AG08395 (cell line): ENCODE results near the gene TRIM44.
"Not testable (repeated sequence)": the region's sequence is repeated elsewhere in the genome, so short reads cannot be mapped to it uniquely, and the experiment has no call there.

ENCODE experiments used
- DNase-seq: peaks from one replicate; pipeline ENCODE4 v3.0.0; 2012; ENCODE audit warnings: mixed read lengths, low spot score

Gene TRIM44

GRCh38 chr11:35632301-35632700 lies 30.3 kb upstream of the TRIM44 start:
- peak; percentile 41 for DNase-seq

- DNase-seq = no peak
Observed at GRCh38 chr11:35633827-35634423, 28.6 kb upstream of the TRIM44 start.

DNA sequence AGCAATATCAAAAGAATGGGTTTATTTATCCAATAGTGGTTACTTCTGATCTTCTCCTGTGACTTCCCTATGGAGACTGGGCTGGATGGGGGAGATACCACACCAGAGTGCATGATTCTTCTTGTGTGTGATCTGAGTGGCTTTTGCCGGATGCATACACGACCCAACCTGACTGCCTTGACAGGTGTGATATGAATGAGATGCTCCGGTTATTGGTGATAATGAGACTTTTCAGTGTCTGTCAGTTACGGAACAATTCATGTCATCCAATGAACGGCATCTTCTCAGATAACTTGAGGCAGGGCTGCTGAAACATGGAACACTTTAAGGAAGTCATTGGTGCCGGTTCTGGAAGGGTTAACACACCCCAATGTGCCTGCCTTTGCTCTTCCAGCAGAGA lies 26.6 kb upstream of the TRIM44 start:
- no peak for DNase-seq

- no peak for DNase-seq
Observed at GRCh38 chr11:35639591-35640179, 22.9 kb upstream of the TRIM44 start.

GRCh38 chr11:35641171-35641897 lies 21.2 kb upstream of the TRIM44 start:
- no peak for DNase-seq

GRCh38 chr11:35641964-35642363 lies 20.6 kb upstream of the TRIM44 start:
- no peak for DNase-seq

- DNase-seq = no peak
Observed at GRCh38 chr11:35647421-35648093, 15.0 kb upstream of the TRIM44 start.

DNA sequence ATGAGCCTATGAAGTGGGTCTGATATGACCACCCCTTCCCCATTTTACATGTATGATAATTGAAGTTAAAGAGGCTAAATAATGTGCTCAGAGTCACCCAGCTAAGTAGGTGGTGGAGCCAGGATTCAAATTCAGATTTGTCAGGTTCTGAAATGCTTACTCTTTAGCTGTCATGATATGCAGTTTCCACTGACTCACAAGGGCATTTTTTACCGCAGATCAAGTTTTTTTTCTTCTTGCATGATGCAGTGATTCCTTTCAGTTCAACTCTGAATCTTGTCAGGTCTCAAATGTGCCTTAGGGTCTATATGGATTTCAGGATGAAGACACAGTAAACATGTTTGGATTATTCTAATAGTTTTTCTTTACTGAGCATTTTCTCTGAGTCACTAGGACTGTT lies 12.6 kb upstream of the TRIM44 start:
- DNase-seq = peak; percentile 22

GRCh38 chr11:35650467-35650866 lies 12.1 kb upstream of the TRIM44 start:
- DNase-seq = no peak

- no peak for DNase-seq
Observed at GRCh38 chr11:35651263-35651662, 11.3 kb upstream of the TRIM44 start.

- not testable (repeated sequence) for DNase-seq
Observed at GRCh38 chr11:35652786-35653185, 9.8 kb upstream of the TRIM44 start.

DNA sequence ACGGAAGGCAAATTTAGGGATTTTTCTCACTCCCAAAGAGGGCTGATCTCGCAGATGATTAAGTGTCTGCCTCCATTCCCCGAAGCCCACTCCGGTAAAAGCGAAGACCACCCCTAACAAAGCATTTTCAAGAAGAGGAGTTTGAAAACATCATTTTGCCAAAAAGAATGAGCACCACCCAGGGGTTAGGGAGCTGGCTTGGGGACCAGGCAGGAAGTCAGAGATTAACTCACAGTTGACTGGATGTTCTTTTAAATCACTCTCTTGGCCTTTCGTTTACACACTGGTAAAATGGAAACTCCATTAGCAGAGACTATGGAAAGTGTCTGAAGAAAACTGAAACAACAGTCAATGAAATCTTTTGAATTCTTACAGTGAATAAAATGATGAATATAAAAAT lies 7.9 kb upstream of the TRIM44 start:
- no peak for DNase-seq

DNA sequence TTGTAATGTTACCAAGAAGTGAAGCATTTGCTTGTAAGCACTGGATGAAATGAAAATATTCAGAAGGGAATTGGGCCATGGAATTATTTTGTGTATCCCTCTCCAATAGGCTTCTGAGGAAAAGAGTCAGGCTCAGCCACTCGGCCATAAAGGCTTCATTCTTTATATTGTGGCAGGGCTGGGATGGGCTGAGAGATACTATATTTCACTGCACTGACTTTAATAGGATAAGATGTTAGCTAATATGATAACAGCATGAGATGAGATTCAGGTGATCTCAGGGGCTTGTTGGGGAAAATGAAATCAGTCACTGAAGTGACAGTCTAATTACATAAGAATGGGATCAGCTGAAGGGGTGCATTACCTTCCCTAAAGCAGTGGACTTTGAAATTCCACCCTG lies 7.3 kb upstream of the TRIM44 start:
- no peak for DNase-seq

- no peak for DNase-seq
Observed at GRCh38 chr11:35655856-35656255, 6.7 kb upstream of the TRIM44 start.

DNA sequence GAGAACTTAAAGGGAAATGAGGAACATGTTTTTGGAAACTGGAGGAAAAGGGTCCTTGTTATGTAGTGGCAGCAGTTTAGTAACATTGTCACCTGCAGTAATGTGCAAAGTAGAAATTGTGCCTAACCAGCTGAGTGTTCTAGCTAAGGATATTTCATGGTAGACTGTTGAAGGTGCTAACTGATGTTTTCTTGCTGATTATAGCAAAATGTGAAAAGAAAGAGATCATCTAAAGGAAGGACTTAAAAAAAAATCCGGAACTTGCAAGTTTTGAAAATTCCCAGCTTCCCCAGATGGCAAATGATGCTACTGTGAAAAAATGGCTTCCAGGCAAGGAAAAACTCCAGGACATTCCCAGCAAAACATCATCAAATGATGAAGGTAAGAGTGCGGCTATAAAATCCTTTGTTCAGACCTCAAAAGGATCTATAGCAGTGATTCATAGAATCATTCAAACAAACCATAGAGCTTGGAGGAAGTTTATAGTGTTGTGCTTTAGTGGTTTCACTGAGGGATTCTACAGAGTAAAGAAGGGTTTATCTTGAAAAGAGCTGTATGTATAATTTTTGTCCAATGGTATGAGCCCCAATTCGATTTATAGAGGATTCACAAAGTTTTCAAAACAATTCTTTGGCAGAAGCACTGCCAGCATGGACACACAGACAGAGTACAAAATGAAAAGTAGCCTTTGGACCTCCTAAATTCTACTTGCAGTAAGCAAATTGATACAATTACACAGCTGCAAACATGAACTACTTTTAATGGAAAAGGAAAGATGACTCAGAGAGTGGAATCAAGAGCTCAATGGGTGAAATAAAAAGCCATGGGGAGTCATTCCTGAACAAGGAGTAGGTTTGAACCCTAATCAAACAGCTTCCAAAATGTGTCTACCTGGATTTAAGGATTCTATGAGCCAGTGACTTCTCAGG lies 4.3 kb upstream of the TRIM44 start:
- no peak for DNase-seq

DNA sequence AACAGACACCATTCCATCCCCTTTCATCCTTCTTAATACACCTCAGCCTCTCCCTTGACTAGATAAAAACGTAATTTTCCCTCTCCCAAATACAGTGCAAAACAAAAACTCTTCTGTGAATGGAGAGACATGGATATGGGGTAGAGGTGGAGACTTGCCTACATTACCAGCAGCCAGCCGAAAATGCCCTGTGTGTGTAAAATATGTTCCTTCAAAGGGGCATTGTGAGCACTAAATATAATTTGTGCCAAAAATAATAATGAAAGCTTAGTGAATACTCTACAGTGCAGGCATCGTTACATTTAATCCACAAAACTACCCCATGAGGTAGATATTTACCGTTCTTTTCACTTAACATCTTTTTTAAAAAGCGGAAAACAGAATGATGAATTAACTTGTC lies 1.0 kb upstream of the TRIM44 start:
- DNase-seq = no peak

DNA sequence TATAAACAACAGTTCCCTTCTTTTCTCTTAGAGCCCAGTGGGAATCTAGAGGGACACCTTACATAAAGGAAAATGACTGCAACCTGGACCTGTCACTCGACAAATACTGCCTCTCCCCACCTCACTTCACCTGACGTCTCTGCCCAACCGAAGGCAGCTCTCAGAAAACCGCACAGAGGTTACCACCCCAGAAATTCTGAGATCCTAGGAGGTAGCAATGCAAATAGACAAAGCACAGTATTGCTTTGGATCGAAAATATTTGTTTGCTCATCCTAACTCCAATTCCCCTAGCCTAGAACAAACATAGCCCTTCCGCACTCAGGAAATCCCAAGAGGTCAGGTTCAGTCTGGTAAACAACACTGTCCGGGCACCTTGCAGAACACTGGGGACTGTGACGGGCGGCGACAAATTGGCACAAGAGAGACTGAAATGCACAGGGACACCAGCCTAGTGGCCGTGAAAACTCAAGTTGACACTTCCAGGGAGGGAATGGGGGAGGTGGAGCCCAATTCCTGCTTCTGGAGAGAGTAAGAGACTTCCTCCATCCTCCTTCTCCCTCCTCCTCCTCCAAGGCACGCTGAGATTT lies 420 bp upstream of the TRIM44 start:
- peak; percentile 5 for DNase-seq

DNA sequence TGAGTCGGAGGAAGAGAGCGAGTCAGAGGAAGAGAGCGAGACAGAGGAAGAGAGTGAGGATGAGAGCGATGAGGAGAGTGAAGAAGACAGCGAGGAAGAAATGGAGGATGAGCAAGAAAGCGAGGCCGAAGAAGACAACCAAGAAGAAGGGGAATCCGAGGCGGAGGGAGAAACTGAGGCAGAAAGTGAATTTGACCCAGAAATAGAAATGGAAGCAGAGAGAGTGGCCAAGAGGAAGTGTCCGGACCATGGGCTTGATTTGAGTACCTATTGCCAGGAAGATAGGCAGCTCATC lies 780 bp downstream of the TRIM44 start:
- no peak for DNase-seq

DNA sequence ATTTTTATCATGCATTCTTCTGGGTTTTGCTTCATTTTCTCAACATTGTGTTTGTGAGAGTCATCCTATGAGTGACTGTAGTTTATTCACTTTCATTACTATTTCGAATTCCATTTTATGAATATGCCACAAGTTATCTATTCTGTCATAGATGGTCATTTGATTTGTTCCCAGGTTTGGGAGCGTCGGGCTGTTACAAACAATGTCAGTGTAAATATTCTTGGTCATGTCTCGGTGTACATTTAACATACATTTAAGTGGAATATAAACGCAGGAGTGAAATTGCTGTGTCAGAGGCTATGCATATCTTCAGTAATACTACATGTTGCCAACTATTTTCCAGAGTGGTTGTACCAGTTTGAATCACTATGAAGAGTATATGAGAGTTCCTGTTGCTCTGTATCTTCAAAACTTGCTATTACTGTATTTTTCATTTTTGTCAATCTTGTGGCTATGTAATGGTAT lies 2.4 kb downstream of the TRIM44 start:
- DNase-seq = no peak

GRCh38 chr11:35667257-35667656 lies 4.7 kb downstream of the TRIM44 start:
- DNase-seq = no peak

GRCh38 chr11:35668350-35668749 lies 5.8 kb downstream of the TRIM44 start:
- DNase-seq = not testable (repeated sequence)
